ENCODE measurements around the gene MYO5C.
"Not testable (repeated sequence)": the region's sequence is repeated elsewhere in the genome, so short reads cannot be mapped to it uniquely, and the experiment has no call there.

MYO5C gene

GRCh38 chr15:52290329-52290728 is 5.3 kb downstream of the MYO5C start:
- H3K4me3 ChIP-seq (ENCODE audit: low read length), result no peak overlapping the region
- no peak for DNase-seq (ENCODE audit: low read depth)
- no peak for TF ChIP-seq CTCF (conservative IDR thresholded peaks at IDR 0.05; ENCODE audit: low read length)

GRCh38 chr15:52289629-52290081 is 5.9 kb downstream of the MYO5C start:
- no peak for TF ChIP-seq CTCF (conservative IDR thresholded peaks at IDR 0.05; ENCODE audit: low read length)
- no peak overlapping the region for H3K4me3 ChIP-seq (ENCODE audit: low read length)

GRCh38 chr15:52288986-52289385 is 6.6 kb downstream of the MYO5C start:
- DNase-seq (ENCODE audit: low read depth), result no peak
- no peak overlapping the region for H3K4me3 ChIP-seq (ENCODE audit: low read length)
- TF ChIP-seq CTCF (conservative IDR thresholded peaks at IDR 0.05; ENCODE audit: low read length), result no peak

More at GRCh38 chr15:52289629-52290081, 5.9 kb downstream of the MYO5C start:
- no peak for DNase-seq (ENCODE audit: low read depth)

- no peak for DNase-seq (ENCODE audit: low read depth)
- H3K4me3 ChIP-seq (ENCODE audit: low read length), result no peak overlapping the region
- no peak for TF ChIP-seq CTCF (conservative IDR thresholded peaks at IDR 0.05; ENCODE audit: low read length)
These were observed 7.3 kb downstream of the MYO5C start for GRCh38 chr15:52288051-52288942.

- no peak overlapping the region for H3K4me3 ChIP-seq (ENCODE audit: low read length)
- no peak for TF ChIP-seq CTCF (conservative IDR thresholded peaks at IDR 0.05; ENCODE audit: low read length)
- DNase-seq (ENCODE audit: low read depth), result no peak
These were observed 8.5 kb downstream of the MYO5C start for GRCh38 chr15:52287114-52287513.

- H3K4me3 ChIP-seq (ENCODE audit: low read length); DNase-seq (ENCODE audit: low read depth): not testable (repeated sequence)
These were observed 9.7 kb downstream of the MYO5C start for GRCh38 chr15:52285941-52286340.

- DNase-seq (ENCODE audit: low read depth), result no peak
- no peak for TF ChIP-seq CTCF (conservative IDR thresholded peaks at IDR 0.05; ENCODE audit: low read length)
- H3K4me3 ChIP-seq (ENCODE audit: low read length), result no peak overlapping the region
These were observed 11.4 kb downstream of the MYO5C start for GRCh38 chr15:52284164-52284563.
